Pancreas (tissue), 10 donors: ENCODE measurements around the gene TXNDC11. TPM values are rescaled to one million over a fixed set of nuclear protein-coding genes. Genes with fewer than 3 reads are reported as not detected.
A peak's percentile ranks its signal among the peaks of the same experiment; 100 is the strongest.

Experiments
- ATAC-seq, 4 donors: fragments of 200-7000 bp; cut with Tn5 transposase; one replicate each; pipeline versions ENCODE4 v1.8.0 to v1.9.1; 2020; ENCODE audit warnings: mild to moderate bottlenecking in 4 of 4, moderate library complexity in 4 of 4
- DNase-seq, 6 donors: peaks; one replicate each; pipeline ENCODE4 v3.0.0-alpha.2; 2020
- FAIRE-seq: peaks from 2 replicates; lab custom pipeline; 2012; peaks lifted over from hg19 to GRCh38; lab: Jason Lieb, UNC
- H3K27ac ChIP-seq, 4 donors: fragments of 200-600 bp; sonication (generic); 1 replicate in 3 of 4; 2 replicates in 1 of 4; pipeline versions ENCODE4 v1.5.0 to v1.8.0; 2020
- H3K27me3 ChIP-seq, 4 donors: fragments of 200-600 bp; one replicate each; pipeline ENCODE4 v1.8.0; 2021
- H3K36me3 ChIP-seq, 3 donors: fragments of 200-600 bp; sonication (generic) in 1 of 3; one replicate each; pipeline versions ENCODE4 v1.5.0 to v1.8.0; 2020 to 2021
- H3K4me1 ChIP-seq, 3 donors: fragments of 200-600 bp; one replicate each; pipeline ENCODE4 v1.8.0; 2021
- H3K4me3 ChIP-seq, 4 donors: fragments of 200-600 bp; sonication (generic) in 2 of 4; one replicate each; pipeline versions ENCODE4 v1.5.0 to v1.8.0; 2020 to 2021
- H3K9me3 ChIP-seq, 4 donors: fragments of 200-600 bp; one replicate each; pipeline ENCODE4 v1.8.0; 2021
- CTCF ChIP-seq, 4 donors: fragments of 200-600 bp; sonication (generic) in 3 of 4; IDR thresholded peaks; one replicate each; pipeline versions ENCODE4 v1.5.0 to v1.8.0; 2021; ENCODE audit warnings: antibody characterized with exemption in 4 of 4
- WGBS, 2 donors: extraction: QIAGEN DNeasy Blood & Tissue Kit; methylation state at CpG; one replicate each; pipeline ENCODE4 v1.1.7; 2013; 5-methylcytosine and 5-hydroxymethylcytosine counted together
- intact Hi-C, 3 donors: fragments of 100-400 bp; cut with DNase I; formaldehyde crosslinking; loops; one replicate each; pipeline versions ENCODE4 v1.11.1 to v1.14.2; 2022
- polyA plus RNA-seq, 2 donors: library from polyadenylated mRNA; stranded (reverse); fragments of 200-250 nt; gene quantifications; one replicate each; pipeline ENCODE4 v1.2.3, GENCODE V29; 2013
- total RNA-seq, 6 donors: library from RNA; stranded (reverse); fragmentation: NEBNext Ultra II Directional in 4 of 6; extraction: Animal tissue kit (Norgen Biotek cat#: 25700) in 4 of 6; gene quantifications; one replicate each; pipeline versions ENCODE4 v1.2.1 to v1.2.4, GENCODE V29; 2021 to 2023
- donor health status: healthy with polysubstance abuse.
- donor health status: DM: no; HTN: no; CAD: no; lungs with moderate emphysema.
- donor health status: DM: no; HTN: no; CAD: no.
- donor health status: control.
- donor health status: control.
- donor health status: Bipolar disorder and iron deficiency.
- donor health status: DM: yes; HTN: yes; CAD: no.
- donor health status: DM: no; HTN: no; CAD: no.
- donor health status: DM: no; HTN: no; CAD: no.
- donor health status: DM: yes; HTN: yes; CAD: no.

TXNDC11 gene
- total and polyA plus RNA-seq, 8 donors = 28.1 to 80.8 (median 37.1) TPM

- no peak for DNase-seq
- intact Hi-C loops = no loop called here
- no peak overlapping the region for H3K27ac ChIP-seq
Observed at GRCh38 chr16:11637320-11637719, 105.3 kb downstream of the TXNDC11 start.

GRCh38 chr16:11636172-11636721 lies 106.4 kb downstream of the TXNDC11 start:
- intact Hi-C loops = no loop called here

More at GRCh38 chr16:11637320-11637719, 105.3 kb downstream of the TXNDC11 start:
- 66 to 80% methylated on average over 5 of the region's 5 CpGs for WGBS, 2 donors
- no peak for TF ChIP-seq CTCF (IDR thresholded peaks at IDR 0.05)
- no peak for FAIRE-seq
- Histone ChIP-seq H3K9me3 (no peaks in the 10 kb centered on the region), H3K4me3 (no peak overlapping the region), H3K4me1 (peaks cover 5 to 25% (median 17%) of the 10 kb centered on the region in 3 donors), H3K36me3 (no peaks in the 10 kb centered on the region), H3K27me3 (no peaks in the 10 kb centered on the region)
- ATAC-seq = no peak

GRCh38 chr16:11635679-11636171 lies 106.9 kb downstream of the TXNDC11 start:
- ATAC-seq (no peak), DNase-seq (no peak), FAIRE-seq (no peak)
- Histone ChIP-seq H3K4me3 (no peak overlapping the region), H3K27me3 (no peaks in the 10 kb centered on the region), H3K4me1 (peaks cover 0 to 16% (median 10%) of the 10 kb centered on the region in 3 donors), H3K27ac (peak overlapping the region in 2 of 4 donors; percentile 21 to 57), H3K9me3 (no peaks in the 10 kb centered on the region), H3K36me3 (no peaks in the 10 kb centered on the region)
- no peak for TF ChIP-seq CTCF (IDR thresholded peaks at IDR 0.05)
- WGBS, 2 donors = 75% methylated on average over 12 of the region's 12 CpGs
- intact Hi-C loops = no loop called here

More at GRCh38 chr16:11636172-11636721, 106.4 kb downstream of the TXNDC11 start:
- Histone ChIP-seq H3K4me1 (peaks cover 5 to 21% (median 16%) of the 10 kb centered on the region in 3 donors), H3K4me3 (no peak overlapping the region), H3K36me3 (no peaks in the 10 kb centered on the region), H3K9me3 (no peaks in the 10 kb centered on the region), H3K27ac (peak overlapping the region in 2 of 4 donors; percentile 21 to 57), H3K27me3 (no peaks in the 10 kb centered on the region)
- 18 to 20% methylated on average over 14 of the region's 14 CpGs for WGBS, 2 donors
- TF ChIP-seq CTCF (IDR thresholded peaks at IDR 0.05) = no peak
- no peak for FAIRE-seq
- DNase-seq = peak in 4 of 6 donors; percentile 34 to 70 (median 62)
- ATAC-seq = peak; percentile 48 to 73 (median 66)

GRCh38 chr16:11635113-11635652 lies 107.5 kb downstream of the TXNDC11 start:
- intact Hi-C loops = no loop called here
- ATAC-seq = no peak
- peaks cover 0 to 14% (median 8%) of the 10 kb centered on the region in 3 donors for H3K4me1 ChIP-seq
- no peak for TF ChIP-seq CTCF (IDR thresholded peaks at IDR 0.05)
- H3K27me3 ChIP-seq = no peaks in the 10 kb centered on the region
- no peaks in the 10 kb centered on the region for H3K9me3 ChIP-seq
- no peak for FAIRE-seq
- H3K4me3 ChIP-seq = no peak overlapping the region
- 90 to 92% methylated on average over 10 of the region's 10 CpGs for WGBS, 2 donors
- DNase-seq = no peak
- H3K36me3 ChIP-seq = no peaks in the 10 kb centered on the region
- no peak overlapping the region for H3K27ac ChIP-seq

GRCh38 chr16:11634312-11634711 lies 108.3 kb downstream of the TXNDC11 start:
- H3K27me3 ChIP-seq = no peaks in the 10 kb centered on the region
- peaks cover 4 to 15% (median 8%) of the 10 kb centered on the region in 3 donors for H3K4me1 ChIP-seq
- no peak overlapping the region for H3K27ac ChIP-seq
- 92 to 94% methylated on average over 6 of the region's 6 CpGs for WGBS, 2 donors
- no peak overlapping the region for H3K4me3 ChIP-seq
- H3K9me3 ChIP-seq = no peaks in the 10 kb centered on the region
- no peak for TF ChIP-seq CTCF (IDR thresholded peaks at IDR 0.05)
- DNase-seq = no peak
- intact Hi-C loops = no loop called here
- no peaks in the 10 kb centered on the region for H3K36me3 ChIP-seq
- no peak for ATAC-seq
- FAIRE-seq = no peak
